Measurements from ENCODE around the gene FOXC2.

The FOXC2 gene

DNA sequence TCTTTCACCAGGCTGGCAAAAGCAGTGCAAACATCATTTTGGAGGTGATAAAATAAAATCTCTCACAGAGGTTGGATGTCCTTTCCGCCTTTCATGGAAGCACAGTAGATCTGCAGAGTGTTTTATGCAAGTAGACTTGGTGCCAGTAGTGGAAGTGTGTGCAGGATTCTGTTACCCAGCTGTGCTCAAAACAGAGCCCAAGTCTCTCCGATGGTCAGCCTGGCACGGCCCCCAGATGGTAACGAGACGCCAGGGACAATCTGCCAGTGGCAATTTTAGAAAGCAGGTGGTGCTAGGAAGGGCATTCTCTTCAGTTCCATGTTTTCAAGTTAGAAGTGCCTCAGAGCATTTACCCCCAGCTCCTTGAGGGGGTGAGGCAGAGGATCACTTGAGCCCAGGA is 10.1 kb upstream of the FOXC2 start:
- DNase-seq (ENCODE audit: low read depth, low spot score), result no peak

DNA sequence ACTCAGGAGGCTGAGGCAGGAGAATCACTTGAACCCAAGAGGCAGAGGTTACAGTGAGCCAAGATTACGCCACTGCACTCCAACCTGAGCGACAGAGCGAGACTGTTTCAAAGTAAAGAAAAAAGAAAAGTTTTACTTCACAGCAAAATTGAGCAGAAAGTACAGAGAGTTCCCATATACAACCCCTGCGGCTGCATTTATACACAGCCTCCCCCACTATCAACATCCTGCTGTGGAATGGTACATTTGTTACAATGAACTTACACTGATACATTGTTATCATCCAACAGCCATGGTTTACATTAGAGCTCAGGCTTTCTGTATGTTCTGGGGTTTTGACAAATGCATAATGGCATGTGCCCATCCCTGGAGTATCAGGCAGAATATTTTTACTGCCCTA is 9.0 kb upstream of the FOXC2 start:
- no peak for DNase-seq (ENCODE audit: low read depth, low spot score)

DNA sequence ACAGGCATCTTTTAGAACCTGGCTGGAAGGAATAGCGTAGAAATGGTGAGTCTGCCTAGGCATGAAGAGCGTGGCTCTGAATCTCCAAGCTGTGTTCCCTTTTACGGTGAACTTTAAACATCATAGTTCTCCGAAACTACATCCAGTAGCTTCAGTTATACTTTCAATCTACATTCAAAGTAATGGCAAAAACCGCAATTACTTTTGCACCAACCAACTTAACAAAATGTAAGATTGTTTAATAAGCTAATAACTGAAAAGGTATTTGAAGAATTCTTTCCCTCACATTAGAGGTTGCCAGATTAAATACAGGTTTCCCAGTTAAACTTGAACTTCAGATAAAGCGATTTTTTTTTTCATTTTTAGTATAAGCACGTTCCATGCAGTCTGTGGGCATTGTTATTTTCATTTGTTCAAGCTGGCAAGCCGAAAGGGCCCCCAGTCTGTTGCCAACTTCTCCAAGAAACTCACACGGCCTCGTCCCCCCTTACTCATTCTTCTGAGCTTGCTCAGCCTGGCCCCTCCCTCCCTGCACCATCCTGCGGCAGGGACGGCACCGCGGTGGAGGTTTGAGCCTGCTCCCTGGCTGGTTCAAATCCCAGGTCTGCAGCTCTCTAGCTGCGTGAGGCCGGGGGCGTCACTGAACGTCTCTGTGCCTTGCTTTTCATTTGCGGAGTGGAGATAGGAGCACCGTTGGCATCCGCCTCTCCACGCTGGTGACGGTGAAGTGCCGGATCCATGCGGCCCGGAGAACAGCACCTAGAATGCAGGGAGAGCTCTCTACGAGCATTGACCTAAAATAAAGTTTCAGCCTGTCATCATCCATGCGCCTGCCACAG is 8.1 kb upstream of the FOXC2 start:
- no peak for DNase-seq (ENCODE audit: low read depth, low spot score)

DNA sequence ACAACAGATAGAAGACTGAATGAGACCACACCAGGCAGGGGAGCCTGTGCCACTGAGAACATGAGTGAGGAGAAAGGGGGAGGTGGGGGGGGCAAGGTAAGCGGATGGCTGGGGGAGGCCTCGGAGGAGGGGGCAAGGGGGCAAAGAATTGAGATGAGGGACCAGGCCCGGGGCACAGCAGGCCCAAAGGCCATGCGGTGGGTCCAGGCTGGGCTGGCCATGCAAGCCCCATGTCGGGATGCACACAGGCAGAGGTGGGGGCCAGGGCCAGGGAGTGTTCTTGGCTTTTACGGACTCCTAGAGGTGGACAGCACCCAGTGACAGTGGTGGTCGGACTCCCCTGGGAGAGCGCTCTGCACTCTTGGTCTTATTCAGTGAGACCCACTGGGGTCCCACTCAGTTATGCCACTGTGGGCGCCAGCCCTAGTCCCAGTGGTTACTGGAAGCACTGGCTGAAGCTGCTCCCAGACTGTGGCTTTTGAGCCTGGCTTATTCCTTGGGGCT is 6.8 kb upstream of the FOXC2 start:
- DNase-seq (ENCODE audit: low read depth, low spot score), result no peak

DNA sequence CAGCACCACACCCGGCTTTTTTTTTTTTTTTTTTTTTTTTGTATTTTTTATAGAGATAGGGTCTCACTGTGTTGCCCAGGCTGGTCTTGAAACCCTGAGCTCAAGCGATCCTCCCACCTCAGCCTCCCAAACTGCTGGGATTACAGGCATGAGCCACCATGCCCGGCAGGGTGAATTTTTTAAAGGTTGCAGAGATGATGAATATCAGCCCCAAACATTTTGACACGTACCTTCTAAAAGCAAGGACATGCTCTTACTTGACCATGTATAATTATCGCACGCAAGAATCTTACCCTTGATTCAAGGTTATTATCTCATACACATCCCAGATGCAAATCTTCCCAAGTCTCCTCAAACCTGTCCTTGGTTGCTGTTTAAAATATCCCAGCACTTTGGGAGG is 4.3 kb upstream of the FOXC2 start:
- no peak for DNase-seq (ENCODE audit: low read depth, low spot score)

DNA sequence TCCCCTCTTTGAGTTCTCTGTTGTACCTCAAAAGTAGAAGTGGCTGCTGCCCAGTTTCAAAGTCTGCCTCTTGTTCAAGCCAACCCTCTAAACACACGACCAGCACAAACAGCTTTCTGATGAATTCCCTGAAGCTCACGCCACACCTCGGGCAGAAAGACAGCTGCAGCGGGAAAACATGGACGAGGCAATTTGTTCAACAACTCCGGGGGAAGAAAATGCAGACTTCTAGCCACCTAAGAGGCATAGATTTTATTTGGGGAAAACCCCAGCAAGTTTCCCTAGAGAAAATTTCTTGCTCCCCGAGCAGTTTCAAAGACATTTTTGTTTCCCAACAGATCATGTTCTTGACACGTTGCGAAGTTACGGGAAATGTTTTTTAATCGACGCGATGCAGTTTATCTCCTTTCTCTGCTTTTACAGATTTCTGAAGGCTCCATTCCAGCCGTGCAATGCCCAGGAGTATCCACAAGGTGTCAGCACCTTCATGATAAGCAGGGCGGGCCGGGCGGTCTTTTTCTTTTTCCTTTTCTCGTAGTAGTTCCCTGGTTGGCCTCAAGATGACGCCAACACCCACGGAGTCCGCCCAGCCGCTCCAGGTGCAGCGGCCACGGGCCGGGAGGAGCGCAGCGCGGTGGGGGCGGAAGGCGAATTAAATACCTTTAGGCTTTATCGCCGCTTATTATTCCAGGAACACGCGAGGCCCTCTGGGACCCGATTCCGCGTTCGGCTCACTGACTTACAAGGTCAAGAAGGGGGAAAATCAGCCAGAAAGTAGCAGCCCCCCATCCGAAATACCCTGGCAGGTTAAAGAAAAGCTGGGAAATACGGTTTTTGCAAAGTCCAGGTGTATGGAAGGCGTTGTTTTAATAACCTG is 2.9 kb upstream of the FOXC2 start:
- no peak for DNase-seq (ENCODE audit: low read depth, low spot score)

DNA sequence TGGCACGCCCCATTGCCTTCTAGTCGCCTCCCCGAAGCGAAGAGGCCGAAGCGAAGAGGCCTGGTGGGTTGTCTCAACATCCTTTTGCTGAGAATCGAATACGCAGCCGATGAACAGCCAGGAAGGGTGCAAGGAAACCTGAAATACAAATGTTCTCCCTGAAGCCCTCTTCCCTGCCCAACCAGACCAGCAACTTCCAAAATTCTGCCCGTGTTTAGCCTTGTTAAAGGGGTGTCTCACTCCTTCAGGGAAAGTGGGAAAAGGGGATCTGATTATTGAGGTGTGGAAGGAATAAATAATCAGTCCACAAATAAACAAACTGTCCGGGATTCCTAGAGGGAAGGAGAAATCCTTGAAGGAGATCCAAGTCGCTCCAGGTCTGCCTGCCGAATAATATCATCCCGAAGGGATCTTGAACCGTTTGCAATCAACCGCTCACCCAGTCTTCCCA is 1.4 kb upstream of the FOXC2 start:
- DNase-seq (ENCODE audit: low read depth, low spot score), result no peak

DNA sequence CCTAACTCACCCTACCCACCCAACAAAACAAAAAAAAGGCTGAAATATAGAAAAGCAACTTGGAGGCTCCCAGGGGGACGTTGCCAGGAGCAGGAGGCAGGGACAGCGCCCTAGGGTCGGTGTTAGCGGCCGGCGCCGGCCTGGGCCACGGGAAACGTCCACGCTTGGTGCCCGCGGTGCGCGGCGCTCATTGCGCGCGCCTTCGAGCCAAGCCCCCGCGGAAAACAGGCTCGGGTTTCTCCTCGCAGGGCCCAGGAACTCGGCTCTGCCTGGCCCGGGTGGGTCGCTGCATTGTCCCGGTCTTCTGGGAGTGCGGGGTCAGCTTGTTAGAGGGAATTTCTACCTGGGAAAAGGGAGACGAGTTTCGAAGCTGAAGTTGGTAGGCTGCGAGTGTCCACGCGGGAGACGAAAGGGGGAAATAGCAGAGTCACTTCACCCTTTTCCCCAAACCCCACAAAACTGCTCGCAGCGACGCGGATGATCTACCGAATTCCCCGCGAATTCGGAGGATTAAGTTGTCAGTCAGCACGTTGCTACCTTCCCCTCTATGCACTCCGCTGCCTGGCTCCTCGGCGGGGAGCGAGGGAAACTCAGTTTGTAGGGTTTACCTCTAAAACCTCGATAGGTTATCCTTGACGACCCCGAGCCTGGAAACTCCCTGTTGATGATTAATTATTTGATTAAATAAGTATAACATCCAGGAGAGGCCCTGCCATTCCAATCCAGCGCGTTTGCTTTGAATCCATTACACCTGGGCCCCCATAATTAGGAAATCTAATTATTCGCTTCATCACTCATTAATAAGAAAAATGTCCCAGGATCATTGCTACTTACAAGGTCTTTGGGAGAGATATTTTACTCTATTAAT is 751 bp upstream of the FOXC2 start:
- DNase-seq (ENCODE audit: low read depth, low spot score), result no peak

DNA sequence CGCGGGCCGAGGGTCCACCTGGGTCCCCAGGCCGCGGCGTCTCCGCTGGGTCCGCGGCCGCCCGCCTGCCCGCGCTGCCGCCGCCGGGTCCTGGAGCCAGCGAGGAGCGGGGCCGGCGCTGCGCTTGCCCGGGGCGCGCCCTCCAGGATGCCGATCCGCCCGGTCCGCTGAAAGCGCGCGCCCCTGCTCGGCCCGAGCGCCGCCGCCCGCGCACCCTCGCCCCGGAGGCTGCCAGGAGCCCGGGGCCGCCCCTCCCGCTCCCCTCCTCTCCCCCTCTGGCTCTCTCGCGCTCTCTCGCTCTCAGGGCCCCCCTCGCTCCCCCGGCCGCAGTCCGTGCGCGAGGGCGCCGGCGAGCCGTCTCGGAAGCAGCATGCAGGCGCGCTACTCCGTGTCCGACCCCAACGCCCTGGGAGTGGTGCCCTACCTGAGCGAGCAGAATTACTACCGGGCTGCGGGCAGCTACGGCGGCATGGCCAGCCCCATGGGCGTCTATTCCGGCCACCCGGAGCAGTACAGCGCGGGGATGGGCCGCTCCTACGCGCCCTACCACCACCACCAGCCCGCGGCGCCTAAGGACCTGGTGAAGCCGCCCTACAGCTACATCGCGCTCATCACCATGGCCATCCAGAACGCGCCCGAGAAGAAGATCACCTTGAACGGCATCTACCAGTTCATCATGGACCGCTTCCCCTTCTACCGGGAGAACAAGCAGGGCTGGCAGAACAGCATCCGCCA is 504 bp downstream of the FOXC2 start:
- DNase-seq (ENCODE audit: low read depth, low spot score), result no peak

DNA sequence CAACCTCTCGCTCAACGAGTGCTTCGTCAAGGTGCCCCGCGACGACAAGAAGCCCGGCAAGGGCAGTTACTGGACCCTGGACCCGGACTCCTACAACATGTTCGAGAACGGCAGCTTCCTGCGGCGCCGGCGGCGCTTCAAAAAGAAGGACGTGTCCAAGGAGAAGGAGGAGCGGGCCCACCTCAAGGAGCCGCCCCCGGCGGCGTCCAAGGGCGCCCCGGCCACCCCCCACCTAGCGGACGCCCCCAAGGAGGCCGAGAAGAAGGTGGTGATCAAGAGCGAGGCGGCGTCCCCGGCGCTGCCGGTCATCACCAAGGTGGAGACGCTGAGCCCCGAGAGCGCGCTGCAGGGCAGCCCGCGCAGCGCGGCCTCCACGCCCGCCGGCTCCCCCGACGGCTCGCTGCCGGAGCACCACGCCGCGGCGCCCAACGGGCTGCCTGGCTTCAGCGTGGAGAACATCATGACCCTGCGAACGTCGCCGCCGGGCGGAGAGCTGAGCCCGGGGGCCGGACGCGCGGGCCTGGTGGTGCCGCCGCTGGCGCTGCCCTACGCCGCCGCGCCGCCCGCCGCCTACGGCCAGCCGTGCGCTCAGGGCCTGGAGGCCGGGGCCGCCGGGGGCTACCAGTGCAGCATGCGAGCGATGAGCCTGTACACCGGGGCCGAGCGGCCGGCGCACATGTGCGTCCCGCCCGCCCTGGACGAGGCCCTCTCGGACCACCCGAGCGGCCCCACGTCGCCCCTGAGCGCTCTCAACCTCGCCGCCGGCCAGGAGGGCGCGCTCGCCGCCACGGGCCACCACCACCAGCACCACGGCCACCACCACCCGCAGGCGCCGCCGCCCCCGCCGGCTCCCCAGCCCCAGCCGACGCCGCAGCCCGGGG is 1.3 kb downstream of the FOXC2 start:
- DNase-seq (ENCODE audit: low read depth, low spot score), result no peak

DNA sequence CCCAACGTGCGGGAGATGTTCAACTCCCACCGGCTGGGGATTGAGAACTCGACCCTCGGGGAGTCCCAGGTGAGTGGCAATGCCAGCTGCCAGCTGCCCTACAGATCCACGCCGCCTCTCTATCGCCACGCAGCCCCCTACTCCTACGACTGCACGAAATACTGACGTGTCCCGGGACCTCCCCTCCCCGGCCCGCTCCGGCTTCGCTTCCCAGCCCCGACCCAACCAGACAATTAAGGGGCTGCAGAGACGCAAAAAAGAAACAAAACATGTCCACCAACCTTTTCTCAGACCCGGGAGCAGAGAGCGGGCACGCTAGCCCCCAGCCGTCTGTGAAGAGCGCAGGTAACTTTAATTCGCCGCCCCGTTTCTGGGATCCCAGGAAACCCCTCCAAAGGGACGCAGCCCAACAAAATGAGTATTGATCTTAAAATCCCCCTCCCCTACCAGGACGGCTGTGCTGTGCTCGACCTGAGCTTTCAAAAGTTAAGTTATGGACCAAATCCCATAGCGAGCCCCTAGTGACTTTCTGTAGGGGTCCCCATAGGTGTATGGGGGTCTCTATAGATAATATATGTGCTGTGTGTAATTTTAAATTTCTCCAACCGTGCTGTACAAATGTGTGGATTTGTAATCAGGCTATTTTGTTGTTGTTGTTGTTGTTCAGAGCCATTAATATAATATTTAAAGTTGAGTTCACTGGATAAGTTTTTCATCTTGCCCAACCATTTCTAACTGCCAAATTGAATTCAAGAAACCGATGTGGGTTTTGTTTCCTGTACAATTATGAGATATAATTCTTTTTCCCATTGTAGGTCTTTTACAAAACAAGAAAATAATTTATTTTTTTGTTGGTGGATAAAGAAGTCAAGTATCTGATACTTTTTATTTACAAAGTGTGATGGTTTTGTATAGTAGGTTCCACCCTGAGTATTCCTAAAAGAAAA is 2.3 kb downstream of the FOXC2 start:
- no peak for DNase-seq (ENCODE audit: low read depth, low spot score)

DNA sequence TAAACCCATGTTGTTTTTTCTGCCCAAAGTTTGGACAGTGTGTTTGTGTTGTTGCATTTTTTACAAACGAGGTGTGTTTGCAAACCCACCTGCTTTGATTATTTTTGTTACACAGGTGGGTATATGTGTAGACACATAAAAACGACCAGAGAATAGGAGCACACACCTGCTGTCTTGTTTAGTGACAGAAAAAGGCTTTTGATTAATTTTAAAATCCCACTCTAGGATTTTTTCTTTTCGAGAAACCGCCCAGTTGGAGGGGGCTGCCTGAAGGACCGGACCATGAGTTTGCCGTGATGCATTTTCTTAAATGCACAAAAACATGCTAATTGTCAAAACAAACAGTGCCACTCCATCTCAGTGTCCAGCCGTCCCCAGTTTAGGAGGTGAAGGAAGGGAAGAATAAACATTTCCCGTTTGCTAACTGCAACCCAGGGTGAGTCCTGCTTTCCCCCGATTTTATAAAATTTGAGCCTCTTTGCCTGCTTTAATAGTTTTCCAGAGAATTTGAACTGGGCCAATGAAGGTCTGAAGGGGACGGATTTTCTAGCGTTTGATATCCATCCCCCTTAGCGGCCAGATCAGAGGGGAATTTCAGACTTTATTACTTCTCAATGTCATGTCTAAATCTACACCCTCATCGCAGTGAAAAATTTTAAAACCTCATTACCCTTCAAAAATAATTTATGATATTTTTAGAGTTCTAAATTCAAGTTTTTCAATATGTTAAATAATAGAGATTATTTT is 3.2 kb downstream of the FOXC2 start:
- DNase-seq (ENCODE audit: low read depth, low spot score), result no peak

DNA sequence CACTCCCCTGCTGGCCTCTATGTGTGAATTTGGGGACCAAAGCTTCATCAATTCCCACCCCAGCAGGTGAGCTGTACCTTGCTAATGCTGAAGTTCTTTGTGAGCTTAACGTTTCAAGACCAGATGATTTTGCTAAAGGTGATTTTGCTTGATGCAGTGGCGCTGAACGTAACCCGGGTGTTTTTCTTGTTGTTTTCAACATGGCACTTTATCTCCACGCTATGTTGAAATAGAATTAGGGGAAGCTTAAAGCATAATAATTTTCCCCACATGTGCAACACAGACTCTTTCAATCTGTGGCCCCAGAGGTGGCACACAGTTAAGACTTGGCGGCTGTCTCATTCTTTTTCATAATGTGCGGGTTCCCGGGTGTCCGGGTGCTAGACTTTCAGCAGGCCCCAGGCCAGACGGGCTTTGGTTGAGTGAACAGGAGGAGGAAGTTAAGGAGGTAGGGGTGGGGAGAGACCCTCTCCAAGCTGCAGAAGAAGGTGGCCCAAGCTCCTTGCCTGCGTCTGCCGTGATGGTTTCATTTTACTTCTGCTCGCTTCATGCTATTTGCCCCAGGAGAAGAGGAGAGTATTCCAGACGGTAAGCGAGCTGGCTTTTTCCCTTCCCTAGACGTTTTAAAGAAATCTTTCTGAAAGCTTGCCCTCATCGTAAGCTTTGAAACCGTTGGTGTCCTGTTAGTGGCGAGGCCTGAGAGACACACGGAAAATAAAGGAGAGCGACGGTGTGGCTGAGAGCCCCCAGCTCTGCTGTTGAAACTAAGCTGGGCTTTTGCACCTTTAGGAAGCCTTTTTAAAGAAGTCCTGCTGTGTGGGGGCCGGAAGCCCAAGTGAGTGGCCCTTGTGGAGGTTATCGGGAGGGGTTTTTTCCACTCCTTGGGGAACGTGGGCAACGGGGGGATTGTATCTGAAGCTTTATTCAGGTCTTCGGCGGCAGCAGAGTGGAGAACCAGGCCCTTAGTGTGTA is 4.2 kb downstream of the FOXC2 start:
- DNase-seq (ENCODE audit: low read depth, low spot score), result no peak

DNA sequence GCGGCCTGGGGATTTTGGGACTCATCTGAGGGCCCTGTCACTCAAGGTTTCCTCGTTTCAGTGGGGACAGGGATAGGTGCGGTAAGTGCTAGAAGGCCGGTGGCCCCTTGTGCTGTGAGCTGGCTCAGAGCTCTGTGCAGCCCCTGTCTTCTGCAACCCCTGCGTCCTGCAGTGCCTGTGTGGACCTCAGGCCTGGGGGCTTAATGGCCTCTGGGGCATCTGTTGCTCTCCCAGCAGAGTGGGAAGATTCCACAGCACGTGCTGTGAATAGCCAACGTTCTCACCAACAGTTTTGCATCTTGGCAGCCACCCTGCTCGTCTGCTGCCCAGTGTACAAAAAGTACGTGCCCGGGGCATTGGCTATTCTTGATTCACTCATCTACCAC is 4.9 kb downstream of the FOXC2 start:
- DNase-seq (ENCODE audit: low read depth, low spot score), result no peak

DNA sequence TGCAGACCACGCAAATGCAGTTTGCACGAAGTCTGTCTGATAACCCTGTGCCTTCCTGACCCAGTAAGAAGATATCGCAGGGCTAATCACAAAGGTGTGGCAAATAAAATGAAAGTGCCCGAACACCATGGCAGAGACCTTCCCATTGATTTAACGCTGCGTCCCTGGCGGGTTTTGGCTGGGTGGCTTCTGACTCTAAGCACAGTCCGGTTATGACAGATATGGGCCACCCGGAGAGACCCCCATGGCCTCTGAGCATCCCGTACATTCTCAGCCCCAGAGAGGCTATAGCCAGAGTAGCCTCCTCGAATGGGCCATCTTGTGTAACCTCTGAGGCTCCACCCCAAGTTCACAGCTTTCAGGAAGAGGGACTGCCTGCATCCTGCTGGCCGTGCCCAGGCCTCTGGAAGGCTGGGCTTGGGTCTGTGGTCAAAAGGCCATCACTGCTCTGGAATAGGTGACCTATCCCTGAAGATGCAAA is 5.5 kb downstream of the FOXC2 start:
- DNase-seq (ENCODE audit: low read depth, low spot score), result no peak

DNA sequence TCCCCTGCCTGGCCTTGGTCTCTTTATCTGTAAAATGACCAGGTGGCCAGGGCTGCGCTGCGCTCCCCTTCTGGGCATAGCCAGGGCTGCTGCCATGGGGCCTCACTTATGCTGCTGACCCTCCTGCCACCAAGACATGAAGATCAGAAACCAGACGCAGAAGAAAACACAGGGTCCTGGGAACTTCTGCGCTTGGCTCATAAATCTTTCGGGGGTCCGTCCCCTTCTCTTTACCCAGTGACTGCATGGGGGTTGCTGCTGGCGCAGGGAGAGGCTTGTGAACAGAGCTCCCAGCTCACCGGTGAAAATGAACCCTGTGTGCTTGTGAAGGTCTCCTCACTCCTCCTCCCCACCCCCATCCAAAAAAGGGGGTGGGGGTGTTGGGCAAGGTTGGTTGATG is 6.0 kb downstream of the FOXC2 start:
- no peak for DNase-seq (ENCODE audit: low read depth, low spot score)

DNA sequence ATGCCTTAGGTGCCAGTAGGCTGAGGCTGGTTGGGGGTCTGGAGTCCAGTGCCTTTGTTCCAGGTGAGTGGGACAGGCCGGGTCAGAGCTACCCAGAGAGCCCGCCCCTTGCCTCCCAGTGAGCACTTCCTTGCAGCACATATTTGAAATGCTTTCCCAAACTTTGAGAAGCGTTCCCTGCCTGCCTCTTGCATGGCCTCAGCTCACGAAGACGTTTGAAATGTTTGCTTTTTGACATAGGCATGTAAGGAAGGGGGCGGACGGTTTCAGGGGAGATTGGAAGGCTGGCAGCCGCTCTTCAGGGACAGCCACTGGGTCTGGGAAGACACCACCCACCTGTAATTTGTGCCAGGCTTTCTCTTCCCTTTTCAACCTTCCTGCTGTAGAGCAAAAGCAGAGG is 6.6 kb downstream of the FOXC2 start:
- no peak for DNase-seq (ENCODE audit: low read depth, low spot score)
